OCI-LY1 (cell line): Measurements from ENCODE around the gene GLYATL3.

Experiments
- H2AFZ ChIP-seq: fragments of 200-600 bp; sonication (generic), shearing (Covaris generic); 2 replicates; pipeline ENCODE4 v1.6.0; 2014; ENCODE audit warnings: antibody characterized with exemption, mild to moderate bottlenecking, low read length
- H3F3A ChIP-seq: fragments of 200-600 bp; sonication (generic), shearing (Covaris generic); 2 replicates; pipeline ENCODE4 v1.6.0; 2014; ENCODE audit warnings: mild to moderate bottlenecking, antibody characterized with exemption, low read length, moderate library complexity; ENCODE audit not compliant: insufficient read depth
- H3K27ac ChIP-seq: fragments of 200-600 bp; sonication (generic); 2 replicates; pipeline ENCODE4 v1.5.1; 2014; ENCODE audit warnings: low read length, mixed run types, mild to moderate bottlenecking, low read depth; ENCODE audit not compliant: poor library complexity, severe bottlenecking
- H3K27me3 ChIP-seq: fragments of 200-600 bp; sonication (generic); 2 replicates; pipeline ENCODE4 v1.6.0; 2014; ENCODE audit warnings: antibody characterized with exemption, mild to moderate bottlenecking, low read length, moderate library complexity; ENCODE audit not compliant: insufficient read depth
- H3K36me3 ChIP-seq: fragments of 200-600 bp; sonication (generic); 2 replicates; pipeline ENCODE4 v1.6.1; 2014; ENCODE audit warnings: mild to moderate bottlenecking, antibody characterized with exemption, low read length, moderate library complexity, mixed read lengths; ENCODE audit not compliant: insufficient read depth
- H3K4me1 ChIP-seq: fragments of 200-600 bp; sonication (generic); 2 replicates; pipeline ENCODE4 v1.5.1; 2014; ENCODE audit warnings: mild to moderate bottlenecking, low read length, moderate library complexity; ENCODE audit not compliant: insufficient read depth, severe bottlenecking
- H3K4me2 ChIP-seq: fragments of 200-600 bp; sonication (generic), shearing (Covaris generic); 2 replicates; pipeline ENCODE4 v1.6.1; 2014; ENCODE audit warnings: low read length
- H3K4me3 ChIP-seq: fragments of 200-600 bp; sonication (generic); 2 replicates; pipeline ENCODE4 v1.5.1; 2014; ENCODE audit warnings: low read length, low read depth, mild to moderate bottlenecking, mixed read lengths; ENCODE audit not compliant: poor library complexity, severe bottlenecking
- H3K79me2 ChIP-seq: fragments of 200-600 bp; shearing (Covaris generic); 2 replicates; pipeline ENCODE4 v1.6.1; 2016; ENCODE audit warnings: mixed run types, low read length, mixed read lengths; ENCODE audit not compliant: insufficient read depth
- H3K9ac ChIP-seq: fragments of 200-600 bp; sonication (generic), shearing (Covaris generic); 2 replicates; pipeline ENCODE4 v1.6.1; 2014; ENCODE audit warnings: mild to moderate bottlenecking, low read length, mixed read lengths
- H3K9me2 ChIP-seq: fragments of 200-600 bp; sonication (generic), shearing (Covaris generic); 2 replicates; pipeline ENCODE4 v1.6.1; 2014; ENCODE audit warnings: low read depth, mild to moderate bottlenecking, low read length, mixed read lengths
- H3K9me3 ChIP-seq: fragments of 200-600 bp; shearing (Covaris generic); 2 replicates; pipeline ENCODE4 v1.6.1; 2014; ENCODE audit warnings: low read length, mixed read lengths
- H4K20me1 ChIP-seq: fragments of 200-600 bp; sonication (generic), shearing (Covaris generic); 2 replicates; pipeline ENCODE4 v1.6.0; 2016; ENCODE audit warnings: mild to moderate bottlenecking, low read length; ENCODE audit not compliant: insufficient read depth
- EZH2 ChIP-seq: fragments of 200-600 bp; sonication (generic), shearing (Covaris generic); IDR thresholded peaks from 2 replicates; pipeline ENCODE4 v1.8.0; 2017; ENCODE audit warnings: borderline replicate concordance, mixed run types, mild to moderate bottlenecking, antibody characterized with exemption, low read length, moderate library complexity, mixed read lengths
- TF ChIP-seq, protein P1 (sequence below): fragments of 200-600 bp; sonication (generic), shearing (Covaris generic); IDR thresholded peaks from 2 replicates; pipeline ENCODE4 v1.5.1; 2017; ENCODE audit warnings: mild to moderate bottlenecking, antibody characterized with exemption, low read length, moderate library complexity, mixed read lengths

The GLYATL3 gene

DNA sequence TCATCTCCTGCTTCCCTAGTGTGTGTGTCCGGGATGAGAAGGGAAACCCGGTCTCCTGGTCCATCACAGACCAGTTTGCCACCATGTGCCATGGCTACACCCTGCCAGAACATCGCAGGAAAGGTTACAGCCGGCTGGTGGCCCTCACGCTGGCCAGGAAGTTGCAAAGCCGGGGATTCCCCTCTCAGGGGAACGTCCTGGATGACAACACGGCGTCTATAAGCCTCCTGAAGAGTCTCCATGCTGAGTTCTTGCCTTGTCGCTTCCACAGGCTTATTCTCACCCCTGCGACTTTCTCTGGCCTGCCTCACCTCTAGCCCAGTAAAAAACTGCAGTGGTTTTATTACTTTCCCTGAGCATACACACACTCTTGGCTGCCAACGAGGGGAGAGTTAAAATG is 26.9 kb downstream of the GLYATL3 start:
- H2AFZ ChIP-seq = no peak overlapping the region
- no peaks in the 10 kb centered on the region for H3K4me1 ChIP-seq
- H3K79me2 ChIP-seq = no peaks in the 10 kb centered on the region
- H3K9ac ChIP-seq = no peak overlapping the region
- H3F3A ChIP-seq = no peaks in the 10 kb centered on the region
- no peaks in the 10 kb centered on the region for H3K36me3 ChIP-seq
- H3K9me2 ChIP-seq = no peaks in the 10 kb centered on the region
- no peak overlapping the region for H3K4me3 ChIP-seq
- no peak overlapping the region for H3K27ac ChIP-seq
- H3K9me3 ChIP-seq = no peaks in the 10 kb centered on the region
- H4K20me1 ChIP-seq = no peaks in the 10 kb centered on the region
- H3K27me3 ChIP-seq = no peaks in the 10 kb centered on the region
- TF ChIP-seq, protein P1, sequence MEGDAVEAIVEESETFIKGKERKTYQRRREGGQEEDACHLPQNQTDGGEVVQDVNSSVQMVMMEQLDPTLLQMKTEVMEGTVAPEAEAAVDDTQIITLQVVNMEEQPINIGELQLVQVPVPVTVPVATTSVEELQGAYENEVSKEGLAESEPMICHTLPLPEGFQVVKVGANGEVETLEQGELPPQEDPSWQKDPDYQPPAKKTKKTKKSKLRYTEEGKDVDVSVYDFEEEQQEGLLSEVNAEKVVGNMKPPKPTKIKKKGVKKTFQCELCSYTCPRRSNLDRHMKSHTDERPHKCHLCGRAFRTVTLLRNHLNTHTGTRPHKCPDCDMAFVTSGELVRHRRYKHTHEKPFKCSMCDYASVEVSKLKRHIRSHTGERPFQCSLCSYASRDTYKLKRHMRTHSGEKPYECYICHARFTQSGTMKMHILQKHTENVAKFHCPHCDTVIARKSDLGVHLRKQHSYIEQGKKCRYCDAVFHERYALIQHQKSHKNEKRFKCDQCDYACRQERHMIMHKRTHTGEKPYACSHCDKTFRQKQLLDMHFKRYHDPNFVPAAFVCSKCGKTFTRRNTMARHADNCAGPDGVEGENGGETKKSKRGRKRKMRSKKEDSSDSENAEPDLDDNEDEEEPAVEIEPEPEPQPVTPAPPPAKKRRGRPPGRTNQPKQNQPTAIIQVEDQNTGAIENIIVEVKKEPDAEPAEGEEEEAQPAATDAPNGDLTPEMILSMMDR = no peak
- TF ChIP-seq EZH2 = no peak
- no peak overlapping the region for H3K4me2 ChIP-seq

- Histone ChIP-seq H3K4me2 (no peak overlapping the region), H3K4me1 (no peaks in the 10 kb centered on the region)
Observed at GRCh38 chr6:49527320-49527719, 27.6 kb downstream of the GLYATL3 start.

GRCh38 chr6:49528571-49528970 is 28.8 kb downstream of the GLYATL3 start:
- Histone ChIP-seq H3K4me1 (no peaks in the 10 kb centered on the region), H3F3A (no peaks in the 10 kb centered on the region), H3K36me3 (no peaks in the 10 kb centered on the region), H4K20me1 (no peaks in the 10 kb centered on the region), H3K4me3 (no peak overlapping the region), H3K27me3 (no peaks in the 10 kb centered on the region), H3K4me2 (no peak overlapping the region), H3K27ac (no peak overlapping the region), H3K9me2 (no peaks in the 10 kb centered on the region), H2AFZ (no peak overlapping the region), H3K9me3 (no peaks in the 10 kb centered on the region), H3K9ac (no peak overlapping the region), H3K79me2 (no peaks in the 10 kb centered on the region)
- TF ChIP-seq, protein P1 = no peak
- no peak for TF ChIP-seq EZH2

More at GRCh38 chr6:49527320-49527719, 27.6 kb downstream of the GLYATL3 start:
- Histone ChIP-seq H3K27ac (no peak overlapping the region), H3K4me3 (no peak overlapping the region), H3K9ac (no peak overlapping the region), H3K79me2 (no peaks in the 10 kb centered on the region), H4K20me1 (no peaks in the 10 kb centered on the region), H3K27me3 (no peaks in the 10 kb centered on the region), H3K36me3 (no peaks in the 10 kb centered on the region), H3K9me2 (no peaks in the 10 kb centered on the region), H2AFZ (no peak overlapping the region), H3K9me3 (no peaks in the 10 kb centered on the region), H3F3A (no peaks in the 10 kb centered on the region)
- TF ChIP-seq, protein P1 = no peak
- TF ChIP-seq EZH2 = no peak
